Suprapubic skin (tissue), 4 donors: ENCODE results near the gene GSC.

Experiments used
- EP300 ChIP-seq: sonication (generic); formaldehyde crosslinking; IDR thresholded peaks from one replicate; pipeline ENCODE4 v1.6.1; 2017; ENCODE audit warnings: antibody characterized with exemption
- POLR2A ChIP-seq, 2 donors: fragments of 450-650 bp; IDR thresholded peaks; one replicate each; pipeline ENCODE4 v1.6.1; 2017; ENCODE audit warnings: antibody characterized with exemption in 2 of 2, mild to moderate bottlenecking in 2 of 2, moderate library complexity in 2 of 2
- POLR2AphosphoS5 ChIP-seq, 3 donors: sonication (generic); formaldehyde crosslinking; IDR thresholded peaks; one replicate each; pipeline ENCODE4 v1.6.1; 2017; ENCODE audit warnings: antibody characterized with exemption in 3 of 3
- TF ChIP-seq, protein P1 (sequence below), 2 donors: fragments of 200-600 bp in 1 of 2; fragments of 450-650 bp in 1 of 2; sonication (generic) in 1 of 2; IDR thresholded peaks; one replicate each; pipeline ENCODE4 v1.5.1; 2016 to 2019; ENCODE audit warnings: antibody characterized with exemption in 2 of 2, mild to moderate bottlenecking in 1 of 2, moderate library complexity in 1 of 2

DNA sequence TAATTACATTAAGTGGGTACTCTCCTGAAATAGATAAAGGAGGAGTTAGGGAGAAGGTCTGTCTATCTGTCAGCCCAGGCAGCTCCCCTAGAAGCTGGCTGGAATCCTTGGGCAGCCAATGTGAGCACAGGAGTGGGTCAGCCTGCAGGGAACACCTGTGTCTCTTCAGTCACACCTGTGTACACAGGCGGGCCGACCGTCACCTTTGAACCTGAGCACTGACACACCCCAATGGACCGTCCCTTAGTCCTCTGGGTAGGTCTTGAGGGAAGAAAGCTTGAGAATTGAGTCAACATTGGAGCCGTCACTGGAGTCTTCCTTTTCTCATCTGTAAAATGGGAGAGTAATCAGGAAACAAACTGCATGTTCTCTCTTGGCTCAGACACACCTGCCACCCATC, 9.8 kb upstream of the GSC start:
- TF ChIP-seq POLR2A (IDR thresholded peaks at IDR 0.05) (no peak), EP300 (no peak), POLR2AphosphoS5 (IDR thresholded peaks at IDR 0.05) (no peak)
- TF ChIP-seq, protein P1, sequence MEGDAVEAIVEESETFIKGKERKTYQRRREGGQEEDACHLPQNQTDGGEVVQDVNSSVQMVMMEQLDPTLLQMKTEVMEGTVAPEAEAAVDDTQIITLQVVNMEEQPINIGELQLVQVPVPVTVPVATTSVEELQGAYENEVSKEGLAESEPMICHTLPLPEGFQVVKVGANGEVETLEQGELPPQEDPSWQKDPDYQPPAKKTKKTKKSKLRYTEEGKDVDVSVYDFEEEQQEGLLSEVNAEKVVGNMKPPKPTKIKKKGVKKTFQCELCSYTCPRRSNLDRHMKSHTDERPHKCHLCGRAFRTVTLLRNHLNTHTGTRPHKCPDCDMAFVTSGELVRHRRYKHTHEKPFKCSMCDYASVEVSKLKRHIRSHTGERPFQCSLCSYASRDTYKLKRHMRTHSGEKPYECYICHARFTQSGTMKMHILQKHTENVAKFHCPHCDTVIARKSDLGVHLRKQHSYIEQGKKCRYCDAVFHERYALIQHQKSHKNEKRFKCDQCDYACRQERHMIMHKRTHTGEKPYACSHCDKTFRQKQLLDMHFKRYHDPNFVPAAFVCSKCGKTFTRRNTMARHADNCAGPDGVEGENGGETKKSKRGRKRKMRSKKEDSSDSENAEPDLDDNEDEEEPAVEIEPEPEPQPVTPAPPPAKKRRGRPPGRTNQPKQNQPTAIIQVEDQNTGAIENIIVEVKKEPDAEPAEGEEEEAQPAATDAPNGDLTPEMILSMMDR (IDR thresholded peaks at IDR 0.05), result no peak
